Mammary epithelial cell (primary cell): ENCODE measurements around the gene IGLON5.

ENCODE experiments used
- CTCF ChIP-seq, 2 donors: IDR thresholded peaks in 1 of 2; conservative IDR thresholded peaks in 1 of 2; 2 replicates each; pipeline ENCODE4 v1.5.1; 2011 to 2012; ENCODE audit warnings: inconsistent platforms in 2 of 2, low read length in 2 of 2, mild to moderate bottlenecking in 2 of 2, control low read depth in 1 of 2, low read depth in 1 of 2; ENCODE audit not compliant: insufficient read depth in 1 of 2; ENCODE audit errors: extremely low read depth in 1 of 2
- EZH2 ChIP-seq: IDR thresholded peaks from 2 replicates; pipeline ENCODE4 v1.6.1; 2012; ENCODE audit warnings: low read length, inconsistent platforms, borderline replicate concordance

GRCh38 chr19:51341976-51342580 is 30.6 kb downstream of the IGLON5 start, which contains the start of gene VSIG10L:
- TF ChIP-seq EZH2: no peak
- TF ChIP-seq CTCF (conservative IDR thresholded peaks at IDR 0.05 in 1 of 2, IDR thresholded peaks at IDR 0.05 in 1 of 2; ENCODE audit: extremely low read depth in 1 of 2, insufficient read depth in 1 of 2, low read depth in 1 of 2, low read length in 2 of 2): no peak
